Gastroesophageal sphincter (tissue), 4 donors: ENCODE measurements around the gene IGSF10. TPM values are rescaled to one million over a fixed set of nuclear protein-coding genes. Genes with fewer than 3 reads are reported as not detected.

Source experiments
- ATAC-seq: fragments of 150-250 bp; one replicate; pipeline ENCODE4 v1.9.1; 2016; ENCODE audit warnings: mild to moderate bottlenecking, moderate library complexity
- H3K27ac ChIP-seq, 4 donors: fragments of 200-600 bp; sonication (generic) in 3 of 4; 1 replicate in 3 of 4; 2 replicates in 1 of 4; pipeline ENCODE4 v1.5.1; 2016 to 2019
- H3K27me3 ChIP-seq: fragments of 200-600 bp; sonication (generic); one replicate; pipeline ENCODE4 v1.5.1; 2019
- H3K36me3 ChIP-seq, 2 donors: fragments of 200-600 bp; sonication (generic); one replicate each; pipeline ENCODE4 v1.5.1; 2019; ENCODE audit warnings: control low read depth in 1 of 2
- H3K4me1 ChIP-seq, 3 donors: fragments of 200-600 bp; sonication (generic); 1 replicate in 2 of 3; 2 replicates in 1 of 3; pipeline ENCODE4 v1.5.1; 2016 to 2019; ENCODE audit warnings: control low read depth in 2 of 3
- H3K4me3 ChIP-seq, 2 donors: fragments of 200-600 bp; sonication (generic); one replicate each; pipeline ENCODE4 v1.5.1; 2019; ENCODE audit warnings: mild to moderate bottlenecking in 1 of 2, moderate library complexity in 1 of 2
- H3K9me3 ChIP-seq, 3 donors: fragments of 200-600 bp; sonication (generic); one replicate each; pipeline ENCODE4 v1.5.1; 2017 to 2019; ENCODE audit warnings: control low read depth in 2 of 3
- EP300 ChIP-seq: sonication (generic); formaldehyde crosslinking; IDR thresholded peaks from one replicate; pipeline ENCODE4 v1.6.1; 2017; ENCODE audit warnings: antibody characterized with exemption, mild to moderate bottlenecking
- POLR2A ChIP-seq, 2 donors: fragments of 450-650 bp; IDR thresholded peaks; one replicate each; pipeline ENCODE4 v1.6.1; 2017; ENCODE audit warnings: antibody characterized with exemption in 2 of 2, mild to moderate bottlenecking in 2 of 2, moderate library complexity in 1 of 2
- POLR2AphosphoS5 ChIP-seq: sonication (generic); formaldehyde crosslinking; IDR thresholded peaks from one replicate; pipeline ENCODE4 v1.6.1; 2017; ENCODE audit warnings: antibody characterized with exemption
- WGBS, 2 donors: methylation state at CpG; one replicate each; pipeline ENCODE4 v1.1.5; 2018; ENCODE audit warnings: low coverage in 1 of 2; 5-methylcytosine and 5-hydroxymethylcytosine counted together
- total RNA-seq, 4 donors: library from RNA; depleted of rRNA; stranded (reverse); fragments of >200 nt; gene quantifications; one replicate each; pipeline ENCODE4 v1.1.0, GENCODE V29; 2016
- TF ChIP-seq, protein P1 (sequence below), 4 experiments: fragments of 200-600 bp in 2 of 4; fragments of 450-650 bp in 2 of 4; sonication (generic) in 1 of 4; IDR thresholded peaks; one replicate each; pipeline ENCODE4 v1.5.1; 2017 to 2019; ENCODE audit warnings: antibody characterized with exemption in 4 of 4, mild to moderate bottlenecking in 2 of 4, moderate library complexity in 2 of 4

The IGSF10 gene
- total RNA-seq, 4 donors from 2014 or later: 1.4 to 8.3 (median 2.4) TPM

DNA sequence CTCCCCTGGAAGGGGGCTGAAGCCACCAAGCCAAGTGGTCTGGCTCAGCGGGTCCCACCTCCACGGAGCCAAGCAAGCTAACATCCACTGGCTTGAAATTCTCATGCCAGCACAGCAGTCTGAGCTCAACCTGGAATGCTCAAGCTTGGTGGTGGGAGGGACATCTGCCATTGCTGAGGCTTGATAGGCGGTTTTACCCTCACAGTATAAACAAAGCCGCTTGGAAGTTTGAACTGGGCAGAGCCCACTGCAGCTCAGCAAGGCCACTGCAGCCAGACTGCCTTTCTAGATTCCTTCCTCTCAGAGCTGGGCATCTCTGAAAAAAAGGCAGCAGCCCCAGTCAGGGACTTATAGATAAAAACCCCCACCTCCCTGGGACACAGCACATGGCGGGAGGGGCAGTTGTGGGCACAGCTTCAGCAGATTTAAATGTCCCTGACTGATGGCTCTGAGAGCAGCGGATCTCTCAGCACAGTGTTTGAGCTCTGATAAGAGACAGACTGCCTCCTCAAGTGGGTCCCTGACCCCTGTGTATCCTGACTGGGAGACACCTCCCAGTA lies 23.2 kb upstream of the IGSF10 start:
- no CpG with 5 or more reads among the region's 6 CpGs for WGBS, 2 donors
- no peak for ATAC-seq
- TF ChIP-seq EP300: no peak
- TF ChIP-seq, protein P1, sequence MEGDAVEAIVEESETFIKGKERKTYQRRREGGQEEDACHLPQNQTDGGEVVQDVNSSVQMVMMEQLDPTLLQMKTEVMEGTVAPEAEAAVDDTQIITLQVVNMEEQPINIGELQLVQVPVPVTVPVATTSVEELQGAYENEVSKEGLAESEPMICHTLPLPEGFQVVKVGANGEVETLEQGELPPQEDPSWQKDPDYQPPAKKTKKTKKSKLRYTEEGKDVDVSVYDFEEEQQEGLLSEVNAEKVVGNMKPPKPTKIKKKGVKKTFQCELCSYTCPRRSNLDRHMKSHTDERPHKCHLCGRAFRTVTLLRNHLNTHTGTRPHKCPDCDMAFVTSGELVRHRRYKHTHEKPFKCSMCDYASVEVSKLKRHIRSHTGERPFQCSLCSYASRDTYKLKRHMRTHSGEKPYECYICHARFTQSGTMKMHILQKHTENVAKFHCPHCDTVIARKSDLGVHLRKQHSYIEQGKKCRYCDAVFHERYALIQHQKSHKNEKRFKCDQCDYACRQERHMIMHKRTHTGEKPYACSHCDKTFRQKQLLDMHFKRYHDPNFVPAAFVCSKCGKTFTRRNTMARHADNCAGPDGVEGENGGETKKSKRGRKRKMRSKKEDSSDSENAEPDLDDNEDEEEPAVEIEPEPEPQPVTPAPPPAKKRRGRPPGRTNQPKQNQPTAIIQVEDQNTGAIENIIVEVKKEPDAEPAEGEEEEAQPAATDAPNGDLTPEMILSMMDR (IDR thresholded peaks at IDR 0.05): no peak
- no peak for TF ChIP-seq POLR2AphosphoS5
- TF ChIP-seq POLR2A (IDR thresholded peaks at IDR 0.05): no peak

DNA sequence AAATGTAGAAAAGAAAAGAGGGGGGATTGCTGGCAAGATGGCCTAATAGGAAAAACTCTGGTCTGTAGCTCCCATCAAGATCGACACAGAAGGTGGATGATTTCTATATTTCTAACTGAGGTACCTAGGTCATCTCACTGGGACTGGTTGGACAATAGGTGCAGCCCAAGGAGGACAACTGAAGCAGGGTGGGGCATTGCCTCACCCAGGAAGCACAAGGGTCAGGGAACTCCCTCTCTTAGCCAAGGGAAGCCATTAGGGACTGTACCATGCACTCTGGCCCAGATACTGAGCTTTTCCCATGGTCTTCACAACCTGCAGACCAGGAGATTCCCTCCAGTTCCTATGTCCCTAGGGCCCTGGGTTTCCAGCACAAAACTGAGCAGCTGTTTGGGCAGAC lies 22.6 kb upstream of the IGSF10 start:
- no peak for ATAC-seq
- H3K4me1 ChIP-seq: no peaks in the 10 kb centered on the region
- no peaks in the 10 kb centered on the region for H3K27me3 ChIP-seq
- no peak overlapping the region for H3K27ac ChIP-seq
- H3K9me3 ChIP-seq: peaks cover 0 to 17% (median 0%) of the 10 kb centered on the region in 3 donors
- H3K4me3 ChIP-seq: no peak overlapping the region
- WGBS, 2 donors: 100% methylated on average over 1 of the region's 1 CpG; no CpG with 5 or more reads in 1 of the 2 donors
- no peaks in the 10 kb centered on the region for H3K36me3 ChIP-seq
- TF ChIP-seq POLR2A (IDR thresholded peaks at IDR 0.05) (no peak), EP300 (no peak), POLR2AphosphoS5 (no peak)
- TF ChIP-seq, protein P1 (IDR thresholded peaks at IDR 0.05): no peak

More for the DNA sequence above, 23.2 kb upstream of the IGSF10 start:
- no peaks in the 10 kb centered on the region for H3K36me3 ChIP-seq
- H3K9me3 ChIP-seq: peaks cover 0 to 17% (median 0%) of the 10 kb centered on the region in 3 donors
- no peaks in the 10 kb centered on the region for H3K4me1 ChIP-seq
- no peaks in the 10 kb centered on the region for H3K27me3 ChIP-seq
- H3K27ac ChIP-seq: no peak overlapping the region
- no peak overlapping the region for H3K4me3 ChIP-seq

DNA sequence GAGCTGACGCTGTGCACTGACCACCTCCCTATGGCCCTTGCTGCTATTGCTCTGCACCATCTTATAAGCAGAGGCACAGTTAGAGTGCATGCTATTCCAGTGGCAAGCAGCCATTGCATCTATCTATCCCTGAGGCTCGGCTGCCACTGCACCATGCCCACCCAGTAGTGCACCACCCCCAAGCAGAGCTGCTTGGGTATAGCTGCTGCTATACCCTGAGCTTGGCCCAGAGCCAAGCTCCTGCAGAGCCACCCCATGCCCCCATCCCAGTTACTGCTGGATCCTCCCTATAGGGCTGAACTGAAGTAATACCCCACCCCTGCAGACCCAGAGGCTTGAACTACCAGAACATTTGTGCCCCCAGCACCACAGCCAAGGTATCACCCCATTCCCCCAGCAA lies 19.6 kb upstream of the IGSF10 start:
- no CpG with 5 or more reads among the region's 2 CpGs for WGBS, 2 donors
- TF ChIP-seq POLR2AphosphoS5 (no peak), EP300 (no peak), POLR2A (IDR thresholded peaks at IDR 0.05) (no peak)
- TF ChIP-seq, protein P1 (IDR thresholded peaks at IDR 0.05): no peak
- Histone ChIP-seq H3K9me3 (peaks cover 0 to 17% (median 0%) of the 10 kb centered on the region in 3 donors), H3K27ac (no peak overlapping the region), H3K4me1 (peaks cover 0 to 8% (median 0%) of the 10 kb centered on the region in 3 donors), H3K4me3 (no peak overlapping the region), H3K36me3 (no peaks in the 10 kb centered on the region), H3K27me3 (no peaks in the 10 kb centered on the region)
- no peak for ATAC-seq

DNA sequence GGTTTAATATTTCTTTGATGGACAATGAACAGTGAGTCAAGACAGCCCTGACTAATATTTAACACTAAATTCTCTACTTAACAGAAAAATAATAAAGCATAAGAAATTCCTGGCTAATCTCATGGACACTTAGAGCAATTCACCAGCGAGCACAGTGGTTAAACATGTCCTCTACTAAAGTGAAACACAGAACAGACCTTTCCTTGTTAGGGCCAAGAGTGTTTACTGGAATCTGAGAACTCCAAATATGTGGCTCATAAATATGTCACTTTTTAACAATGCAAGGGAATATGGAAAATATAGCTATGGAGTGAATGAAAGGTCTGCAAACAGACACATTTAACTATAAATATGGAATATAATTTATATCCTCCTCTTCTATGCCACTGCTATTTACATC lies 18.6 kb upstream of the IGSF10 start:
- H3K4me3 ChIP-seq: no peak overlapping the region
- no peak overlapping the region for H3K27ac ChIP-seq
- no peaks in the 10 kb centered on the region for H3K27me3 ChIP-seq
- ATAC-seq: no peak
- TF ChIP-seq POLR2A (IDR thresholded peaks at IDR 0.05): no peak
- no peak for TF ChIP-seq POLR2AphosphoS5
- TF ChIP-seq, protein P1 (IDR thresholded peaks at IDR 0.05): no peak
- no peak for TF ChIP-seq EP300
- peaks cover 0 to 17% (median 0%) of the 10 kb centered on the region in 3 donors for H3K9me3 ChIP-seq
- H3K36me3 ChIP-seq: no peaks in the 10 kb centered on the region
- 0 to 25% methylated on average over 1 of the region's 1 CpG for WGBS, 2 donors
- H3K4me1 ChIP-seq: peaks cover 0 to 8% (median 0%) of the 10 kb centered on the region in 3 donors

DNA sequence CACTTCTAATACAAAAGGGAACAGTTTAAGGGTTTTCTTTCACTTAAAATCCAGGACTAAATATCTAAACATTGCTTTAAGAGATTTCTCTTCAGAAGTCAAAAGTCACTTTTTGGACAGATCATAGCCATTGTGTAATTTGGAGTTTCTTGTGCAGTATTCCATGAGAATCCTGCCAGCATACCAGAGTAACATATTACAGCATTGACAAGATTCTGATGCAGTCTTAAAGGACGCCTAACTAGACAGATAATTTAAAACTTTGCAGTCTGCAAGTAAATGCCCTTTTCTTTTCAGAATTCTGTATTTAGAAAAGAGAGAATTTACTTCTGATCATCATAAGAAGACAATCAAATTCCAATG lies 17.5 kb upstream of the IGSF10 start:
- no peak overlapping the region for H3K4me3 ChIP-seq
- no peak overlapping the region for H3K27ac ChIP-seq
- peaks cover 0 to 17% (median 0%) of the 10 kb centered on the region in 3 donors for H3K9me3 ChIP-seq
- H3K36me3 ChIP-seq: no peaks in the 10 kb centered on the region
- ATAC-seq: no peak
- no peaks in the 10 kb centered on the region for H3K27me3 ChIP-seq
- H3K4me1 ChIP-seq: peaks cover 0 to 8% (median 0%) of the 10 kb centered on the region in 3 donors
- WGBS, 2 donors: 56 to 80% methylated on average over 1 of the region's 1 CpG
- TF ChIP-seq, protein P1 (IDR thresholded peaks at IDR 0.05): no peak
- TF ChIP-seq EP300: no peak
